ENCODE data around the gene MOCOS.

GRCh38 chr18:36183033-36183432, 4.3 kb upstream of the MOCOS start:
- TF ChIP-seq EGR1 (IDR thresholded peaks at IDR 0.05; ENCODE audit: borderline replicate concordance, low read depth, low read length), result no peak
- TF ChIP-seq POLR2AphosphoS5 (IDR thresholded peaks at IDR 0.05; ENCODE audit: low read depth, low read length), result no peak
- no peak for TF ChIP-seq JUN (IDR thresholded peaks at IDR 0.05; ENCODE audit: low read depth, low read length)

All from H1 (cell line).